GM18508 (cell line): ENCODE results near the gene COL24A1.

ENCODE experiments used
- ATAC-seq: cut with Tn5 transposase; IDR thresholded peaks from one replicate; pipeline ENCODE4 v1.9.1; 2021; ENCODE audit warnings: moderate number of reproducible peaks; ENCODE audit not compliant: insufficient read depth, unreplicated experiment

COL24A1 gene

DNA sequence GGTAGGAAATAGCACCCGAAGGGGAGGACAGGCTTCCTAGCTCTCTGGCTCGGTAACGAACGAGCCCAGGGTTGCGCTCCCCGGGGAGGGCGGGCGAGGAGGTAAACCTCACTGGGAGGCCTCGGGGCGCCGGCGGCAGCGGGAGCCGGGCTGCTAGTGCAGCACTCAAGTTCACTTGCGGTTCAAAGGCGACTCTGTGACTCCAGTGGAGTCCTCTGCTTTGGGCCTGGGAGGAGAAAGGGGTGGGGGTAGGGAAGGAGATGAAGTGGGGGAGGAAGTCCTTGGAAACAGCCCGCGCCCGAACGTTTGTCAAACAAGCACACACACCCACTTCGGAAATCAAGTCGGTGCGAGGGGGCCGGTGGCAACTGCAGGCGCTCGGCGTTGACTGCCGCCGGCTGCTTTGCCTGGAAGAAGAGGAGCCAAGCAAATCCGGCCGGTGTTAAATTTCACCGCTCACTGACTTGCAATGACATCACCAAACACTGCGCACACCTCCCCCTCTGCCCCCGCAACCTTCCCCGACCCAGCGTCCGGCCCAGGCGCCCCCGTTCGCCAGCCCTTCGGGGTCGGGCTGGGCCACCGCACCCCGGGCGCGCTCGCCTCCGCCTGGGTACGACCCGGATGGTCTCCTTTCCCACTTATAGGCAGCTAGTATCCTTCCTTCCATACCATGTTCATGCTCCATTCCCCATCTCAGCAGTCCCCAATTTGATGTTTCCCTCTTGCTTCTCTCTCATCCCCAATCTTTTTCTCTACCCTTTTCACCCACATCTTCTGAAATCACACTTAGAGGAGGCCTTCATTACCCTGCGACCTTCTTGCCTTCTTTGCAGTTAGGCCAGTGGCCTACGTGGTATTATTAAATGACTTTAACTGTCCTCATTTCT lies at the start of gene COL24A1:
Gene COL24A1, minus strand, starts transcription at position 207 of the 890 bp plus-strand sequence. CDS start 376 bp downstream, outside the sequence.
- ATAC-seq: no peak

GRCh38 chr1:86205741-86206140 lies 49.2 kb upstream of the COL24A1 start:
- no peak for ATAC-seq

DNA sequence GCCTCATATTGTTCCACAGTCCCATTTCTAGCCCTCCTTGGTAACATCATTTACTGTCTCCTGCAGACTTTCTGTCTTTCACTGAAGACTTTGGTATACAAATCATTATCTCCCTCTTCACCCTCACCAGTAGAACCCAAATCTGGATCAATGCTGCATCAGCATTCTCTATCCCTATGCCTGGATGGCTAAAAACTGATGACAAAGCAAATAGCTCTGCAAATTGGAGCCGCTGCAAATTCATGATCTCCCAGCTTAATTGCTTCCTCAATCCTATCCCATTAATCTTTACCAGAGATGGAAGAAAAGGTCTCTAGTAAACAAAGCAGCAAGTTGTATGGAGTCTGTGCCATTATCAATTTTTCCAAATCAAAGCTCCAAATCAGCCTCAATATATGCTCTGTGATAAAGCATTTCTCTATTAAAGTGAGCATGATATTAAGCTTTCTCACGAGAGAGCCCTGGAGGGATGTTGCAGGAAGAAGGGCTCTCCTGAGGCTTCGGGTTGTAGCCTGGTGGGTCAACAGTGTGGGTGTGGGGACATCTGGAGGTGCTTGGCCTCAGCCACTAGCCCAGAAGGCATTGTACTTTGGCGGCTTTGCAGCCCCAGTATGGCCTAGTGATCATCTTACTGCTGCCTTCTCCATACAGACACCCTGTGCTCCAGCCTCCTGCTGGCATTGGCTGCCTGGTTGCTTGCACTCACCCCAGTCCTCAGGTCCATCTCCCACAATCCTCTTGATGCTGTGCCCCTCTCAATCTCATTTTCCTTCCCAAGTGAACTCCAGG lies 46.2 kb upstream of the COL24A1 start:
- ATAC-seq: no peak

- ATAC-seq: no peak
Measured at GRCh38 chr1:86201311-86201710, 44.7 kb upstream of the COL24A1 start.

- ATAC-seq: no peak
Measured at GRCh38 chr1:86200901-86201300, 44.3 kb upstream of the COL24A1 start.

- no peak for ATAC-seq
Measured at GRCh38 chr1:86197206-86197855, 40.8 kb upstream of the COL24A1 start.

DNA sequence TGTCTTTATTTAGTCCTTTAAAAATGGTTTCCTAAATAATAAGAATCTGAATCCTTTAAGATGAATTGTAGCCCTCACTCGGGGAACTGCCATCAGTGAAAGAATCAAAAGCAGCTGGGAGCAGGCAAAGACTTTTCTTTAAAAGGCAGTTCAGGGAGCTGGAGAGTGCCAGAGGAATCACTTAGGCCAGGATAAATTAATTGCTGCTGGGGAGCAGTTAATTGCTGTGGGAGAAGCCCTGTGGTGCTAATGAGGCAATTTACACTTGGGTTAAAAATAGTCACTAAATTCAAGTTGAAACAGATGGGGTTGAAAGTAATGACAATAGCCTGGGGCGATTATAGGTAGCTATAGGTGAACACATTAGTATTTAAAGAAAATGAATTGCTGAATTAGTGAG lies 38.7 kb upstream of the COL24A1 start:
- no peak for ATAC-seq

DNA sequence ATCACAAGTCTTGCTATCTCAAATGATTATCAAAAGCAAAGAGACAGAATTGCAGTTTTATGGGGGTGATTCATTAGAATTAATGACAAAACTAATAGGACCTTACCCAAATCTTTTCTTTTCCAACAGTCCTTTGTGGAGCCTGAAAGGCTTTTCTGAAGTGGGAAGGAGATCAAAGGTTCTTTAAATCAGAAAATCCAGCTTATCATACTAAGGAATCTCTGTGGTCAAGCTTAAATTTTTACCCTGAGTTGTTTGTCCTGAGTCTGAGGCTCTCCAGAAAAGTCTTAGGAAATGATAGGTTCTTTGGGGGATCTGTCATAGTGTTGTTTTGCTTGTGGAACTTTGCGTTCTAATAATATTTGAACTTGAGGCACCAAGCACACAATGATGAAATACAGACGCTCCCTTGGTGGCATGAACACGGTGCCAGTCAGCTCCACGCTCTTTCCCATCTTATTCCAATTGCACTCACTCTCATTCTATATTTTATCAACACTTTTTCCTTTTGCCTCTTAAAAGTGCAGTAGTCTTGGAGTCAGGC lies 38.0 kb upstream of the COL24A1 start:
- no peak for ATAC-seq

DNA sequence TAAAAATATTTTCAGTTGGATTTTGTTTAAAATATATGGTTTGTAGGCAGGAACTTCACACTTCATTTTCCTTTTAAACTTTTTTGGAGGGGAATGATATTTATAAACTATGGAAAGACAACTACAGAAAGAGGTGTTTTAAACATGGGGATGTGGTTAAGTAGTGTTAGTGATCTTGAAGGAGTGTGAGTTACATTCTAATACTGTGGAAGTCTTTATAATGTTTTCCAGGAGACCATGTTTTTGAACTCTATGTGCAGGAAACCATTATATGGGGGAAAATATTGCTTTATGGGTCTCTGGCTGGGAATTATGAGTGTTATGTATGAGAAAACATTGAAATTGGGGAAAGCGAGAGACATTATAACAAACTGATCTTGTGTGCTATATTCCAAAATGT lies 35.8 kb upstream of the COL24A1 start:
- ATAC-seq: no peak

GRCh38 chr1:86191958-86192357 lies 35.4 kb upstream of the COL24A1 start:
- ATAC-seq: no peak

DNA sequence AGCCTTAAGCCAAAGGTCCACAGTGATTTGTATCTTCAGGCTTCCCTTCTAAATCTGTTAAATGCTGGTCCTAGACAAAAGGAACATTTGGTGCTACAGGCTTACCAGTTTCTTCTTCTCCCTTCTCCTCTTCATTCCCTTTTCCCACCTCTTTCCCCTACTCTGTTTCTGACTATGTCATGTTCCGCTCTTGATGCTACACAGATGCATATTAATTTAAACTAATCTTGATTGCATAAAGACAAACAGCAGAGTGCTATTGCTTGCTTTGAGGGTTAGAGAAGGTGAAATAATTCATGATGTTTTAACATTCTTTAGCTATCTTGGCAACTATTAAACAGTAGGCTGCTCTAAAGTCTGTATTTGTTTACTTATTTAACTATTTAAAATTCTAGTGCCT lies 34.3 kb upstream of the COL24A1 start:
- no peak for ATAC-seq

GRCh38 chr1:86184426-86184825 lies 27.9 kb upstream of the COL24A1 start:
- ATAC-seq: no peak

DNA sequence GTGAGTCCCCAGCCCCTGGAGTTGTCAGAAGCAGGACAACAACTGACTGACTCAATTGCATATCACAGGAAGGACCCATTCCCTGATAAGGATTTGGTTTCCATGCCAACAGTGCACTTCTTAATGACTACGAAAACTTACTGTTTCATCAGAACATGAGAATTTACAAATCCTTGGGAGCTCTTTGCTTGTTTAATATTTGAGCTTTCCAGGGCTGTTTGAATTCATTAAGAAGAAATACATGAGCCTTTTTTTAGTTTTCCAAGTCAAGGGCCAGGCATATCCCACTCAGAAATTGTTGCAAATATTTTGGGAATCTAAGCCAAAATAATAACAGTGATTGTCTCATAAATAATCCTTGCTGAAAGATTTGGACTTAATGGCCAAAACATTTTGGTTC lies 27.2 kb upstream of the COL24A1 start:
- ATAC-seq: no peak

GRCh38 chr1:86176226-86176625 lies 19.7 kb upstream of the COL24A1 start:
- no peak for ATAC-seq

DNA sequence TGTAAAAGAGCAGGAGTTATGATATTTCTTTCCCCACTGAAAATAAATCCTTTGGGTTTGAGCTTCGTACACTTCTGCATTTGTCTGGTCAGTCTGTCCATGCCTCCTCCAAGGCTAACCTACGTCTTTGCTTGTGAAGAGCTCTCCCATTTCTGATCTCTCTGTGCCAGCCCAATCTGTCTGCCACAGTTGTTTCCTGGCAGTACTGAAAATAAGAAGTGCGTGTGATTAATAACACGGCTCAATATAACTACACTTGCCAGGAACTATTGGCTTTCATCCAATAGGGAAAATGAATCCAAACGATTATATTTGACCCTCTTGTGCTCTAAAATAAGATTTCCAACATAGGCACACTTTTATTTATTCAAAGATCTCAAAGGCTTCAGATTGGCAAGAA lies 19.2 kb upstream of the COL24A1 start:
- ATAC-seq: no peak

- no peak for ATAC-seq
Measured at GRCh38 chr1:86169625-86170024, 13.1 kb upstream of the COL24A1 start.

DNA sequence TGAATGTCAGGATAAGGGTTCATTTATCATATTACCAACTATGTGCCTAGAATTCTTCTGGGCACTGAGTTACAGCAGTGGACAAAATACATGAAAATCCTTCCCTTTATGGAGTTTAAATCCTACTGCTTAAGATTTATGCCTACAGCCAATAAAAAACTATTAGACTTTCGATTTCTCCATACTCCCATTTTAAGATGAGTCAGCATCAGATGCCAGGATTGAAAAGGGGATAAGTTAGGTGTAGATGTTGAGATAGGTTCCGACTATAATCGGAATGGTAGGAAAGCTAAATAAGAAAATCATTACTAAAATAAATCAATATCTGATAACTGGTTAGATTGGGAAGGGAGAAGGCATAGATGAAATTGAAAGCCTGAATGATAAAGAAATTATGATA lies 3.2 kb upstream of the COL24A1 start:
- no peak for ATAC-seq

DNA sequence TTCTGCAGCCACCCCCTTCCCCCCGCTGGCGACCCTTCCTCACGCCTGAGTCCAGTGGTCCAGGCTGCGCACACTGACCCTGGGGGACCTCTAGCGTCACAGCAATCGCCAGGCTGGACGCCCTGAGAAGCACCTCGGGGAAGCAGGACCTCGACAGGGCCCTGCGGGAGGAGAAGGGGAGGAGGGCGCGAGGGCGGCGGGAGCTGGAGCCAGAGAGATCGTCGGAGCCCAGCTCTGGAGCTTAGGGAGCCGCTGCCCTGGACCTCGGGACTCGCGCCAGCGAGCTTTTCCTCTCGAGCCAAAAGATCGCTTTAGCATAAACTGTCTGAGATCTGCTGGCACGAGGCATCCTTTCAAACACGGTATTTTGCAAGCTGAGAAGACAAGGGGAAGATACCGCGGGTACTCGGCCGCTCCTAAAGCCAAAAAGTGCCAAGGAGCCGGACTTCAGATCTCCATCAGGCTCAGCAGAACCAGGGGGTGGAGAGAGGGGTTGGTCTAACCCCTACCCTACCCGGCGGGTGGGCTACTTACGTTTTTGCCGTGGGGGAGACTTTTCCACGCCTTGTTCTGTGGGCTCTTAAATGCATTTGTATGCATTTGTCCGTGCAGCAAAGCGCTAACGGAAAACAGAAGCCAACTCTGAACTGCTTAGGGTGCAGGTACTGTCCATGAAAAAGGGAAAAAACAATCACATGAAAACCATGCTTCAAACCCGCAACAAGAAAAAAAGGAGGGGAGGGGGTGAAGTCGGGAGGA lies 586 bp downstream of the COL24A1 start:
- ATAC-seq: no peak

DNA sequence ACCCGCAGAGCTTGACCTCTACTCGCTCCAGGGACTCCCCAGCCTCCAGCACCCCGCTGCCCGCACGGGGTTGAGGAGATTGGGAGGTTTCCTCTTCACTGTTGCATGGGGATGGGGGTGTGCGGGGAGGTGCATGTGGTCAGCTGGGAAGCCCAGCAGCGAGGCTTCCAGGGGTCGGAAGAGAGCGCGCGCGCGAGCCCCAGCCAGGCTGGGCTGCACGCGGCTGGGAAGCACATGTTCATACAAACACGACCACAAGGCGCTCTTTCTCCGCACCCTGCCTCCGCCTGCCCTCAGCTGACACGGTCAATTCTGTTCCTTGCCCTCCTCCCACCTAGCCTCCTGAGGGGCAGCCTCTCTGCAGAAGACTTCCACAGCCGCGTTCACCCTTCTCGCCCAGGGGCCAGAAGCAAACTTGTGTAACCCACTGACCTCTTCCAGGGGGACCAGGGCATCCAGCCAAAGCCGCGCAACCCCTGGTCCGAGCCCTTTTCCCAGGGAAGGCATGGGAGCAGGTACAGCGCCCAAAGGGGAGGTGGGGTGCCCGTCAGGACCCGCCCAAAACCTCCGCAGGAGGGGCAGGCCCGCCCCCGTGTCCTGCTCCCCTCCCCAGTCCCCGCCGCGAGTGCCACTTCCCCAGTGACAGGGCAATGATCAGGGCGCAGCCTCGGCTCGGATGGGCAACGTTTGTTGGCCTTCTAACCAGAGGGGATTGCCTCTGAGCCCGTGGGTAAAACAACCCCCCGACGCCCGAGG lies 1.3 kb downstream of the COL24A1 start:
- no peak for ATAC-seq
